ENCODE results near the gene COL12A1. TPM values are rescaled to one million over a fixed set of nuclear protein-coding genes. Genes with fewer than 3 reads are reported as not detected.

COL12A1 gene
- total and polyA plus RNA-seq, 9 of the 15 experiments (the other 6 are each of a cell fraction or from before 2014, with no cell fraction given) = 0.11 TPM; not detected in 8

- TF ChIP-seq ZNF592 (IDR thresholded peaks at IDR 0.05) (0 out of 2 replicates have a peak, but pooled peaks have one; percentile 59), ZNF23 (CRISPR knock-in tag; IDR thresholded peaks at IDR 0.05) (no peak), REST (IDR thresholded peaks at IDR 0.05; ENCODE audit: borderline replicate concordance) (no peak), REST (CRISPR knock-in tag; IDR thresholded peaks at IDR 0.05; ENCODE audit: low read depth) (no peak), SETDB1 (IDR thresholded peaks at IDR 0.05; ENCODE audit: low read length) (no peak), MAZ (CRISPR knock-in tag; conservative IDR thresholded peaks at IDR 0.05 in 1 of 2, IDR thresholded peaks at IDR 0.05 in 1 of 2) (peak in 1 of 2 experiments; percentile 59; a peak in 1 of 4 replicates), ZNF133 (CRISPR knock-in tag; IDR thresholded peaks at IDR 0.05) (no peak), CEBPZ (IDR thresholded peaks at IDR 0.05; ENCODE audit: borderline replicate concordance, low read depth, low read length) (no peak), ZNF780A (CRISPR knock-in tag; IDR thresholded peaks at IDR 0.05) (no peak), ZNF551 (CRISPR knock-in tag; IDR thresholded peaks at IDR 0.05) (no peak)
Measured at GRCh38 chr6:75243333-75244062, 37.6 kb upstream of the COL12A1 start, which contains the start of gene COX7A2 (continued).

All from K562 (cell line).